Cardiac muscle cell (in vitro differentiated cells and primary cell): Measurements from ENCODE around the gene COG2. TPM values are rescaled to one million over a fixed set of nuclear protein-coding genes. Genes with fewer than 3 reads are reported as not detected.

Experiments
- DNase-seq, 2 donors: peaks; one replicate each; pipeline versions ENCODE4 v3.0.0 to v3.0.0-alpha.2; 2010 to 2017; ENCODE audit warnings: low read depth in 1 of 2, low spot score in 1 of 2
- H3K27ac ChIP-seq: fragments of 200-600 bp; sonication (generic); 2 replicates; pipeline ENCODE4 v1.5.1; 2016
- H3K27me3 ChIP-seq: fragments of 200-600 bp; sonication (generic); 2 replicates; pipeline ENCODE4 v1.6.0; 2016; ENCODE audit warnings: control low read depth
- H3K36me3 ChIP-seq: fragments of 200-600 bp; sonication (generic); 2 replicates; pipeline ENCODE4 v1.5.1; 2016; ENCODE audit warnings: control low read depth
- H3K4me1 ChIP-seq: fragments of 200-600 bp; sonication (generic); 2 replicates; pipeline ENCODE4 v1.8.1; 2017; ENCODE audit warnings: low read depth, mild to moderate bottlenecking, mixed run types
- H3K4me3 ChIP-seq: fragments of 200-600 bp; sonication (generic); 2 replicates; pipeline ENCODE4 v1.5.1; 2016; ENCODE audit warnings: mild to moderate bottlenecking
- H3K9me3 ChIP-seq: fragments of 200-600 bp; sonication (generic); 2 replicates; pipeline ENCODE4 v1.5.1; 2017; ENCODE audit warnings: low read depth, mild to moderate bottlenecking, control low read depth
- CTCF ChIP-seq: IDR thresholded peaks from 2 replicates; pipeline ENCODE4 v1.5.1; 2012; ENCODE audit warnings: low read depth, mild to moderate bottlenecking, low read length
- polyA plus RNA-seq: library from polyadenylated mRNA; unstranded; fragments of >200 nt; fragmentation: Nextera tagmentation; extraction: Ambion mirVana; gene quantifications from 2 replicates; pipeline ENCODE4 v1.2.1, GENCODE V29; 2016
- total RNA-seq: library from RNA; depleted of rRNA; stranded (reverse); fragments of >200 nt; gene quantifications from 2 replicates; pipeline ENCODE4 v1.2.3, GENCODE V29; 2016

Gene COG2
- total and polyA plus RNA-seq, 2 experiments from 2014 or later, result 23.2 to 27.4 TPM

DNA sequence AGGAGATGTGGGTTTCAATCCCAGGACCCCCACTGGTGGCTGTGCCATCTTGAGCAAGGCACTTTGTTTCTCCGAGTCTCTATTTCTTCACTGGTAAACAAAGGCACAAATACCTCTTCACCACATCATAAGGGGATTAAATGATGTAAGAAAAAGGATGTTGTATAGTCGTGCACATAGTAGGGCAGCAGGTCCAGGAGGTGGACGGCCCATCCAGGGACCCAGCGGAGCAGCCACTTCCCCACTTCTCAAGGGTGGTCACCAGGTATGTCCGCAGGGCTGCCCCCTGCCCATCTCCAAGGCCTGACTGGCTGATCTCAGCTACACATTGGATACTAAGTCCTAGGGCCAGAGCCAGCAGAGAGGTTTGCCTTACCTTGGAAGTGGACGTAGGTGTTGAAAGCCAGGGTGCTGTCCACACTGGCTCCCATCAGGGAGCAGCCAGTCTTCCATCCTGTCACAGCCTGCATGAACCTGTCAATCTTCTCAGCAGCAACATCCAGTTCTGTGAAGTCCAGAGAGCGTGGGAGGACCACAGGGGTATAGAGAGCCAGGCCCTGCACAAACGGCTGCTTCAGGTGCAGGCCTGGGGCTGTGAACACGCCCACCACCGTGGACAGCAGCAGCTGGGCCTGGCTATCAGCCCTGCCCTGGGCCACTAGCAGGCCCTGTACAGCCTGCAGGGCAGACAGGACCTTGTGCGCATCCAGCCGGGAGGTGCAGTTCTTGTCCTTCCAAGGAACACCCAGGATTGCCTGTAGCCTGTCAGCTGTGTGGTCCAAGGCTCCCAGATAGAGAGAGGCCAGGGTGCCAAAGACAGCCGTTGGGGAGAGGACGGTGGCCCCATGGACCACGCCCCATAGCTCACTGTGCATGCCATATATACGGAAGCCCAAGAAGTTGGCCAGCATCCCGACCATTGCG lies 67.6 kb downstream of the COG2 start:
- peak in 1 of 2 donors; percentile 28 for DNase-seq
- Histone ChIP-seq H3K4me1 (peaks cover 17% of the 10 kb centered on the region), H3K27ac (no peak overlapping the region), H3K4me3 (no peak overlapping the region), H3K27me3 (no peaks in the 10 kb centered on the region), H3K36me3 (no peaks in the 10 kb centered on the region), H3K9me3 (no peaks in the 10 kb centered on the region)
- TF ChIP-seq CTCF, result no peak

- H3K27ac ChIP-seq, result no peak overlapping the region
- no peaks in the 10 kb centered on the region for H3K27me3 ChIP-seq
- DNase-seq, result no peak
- H3K4me3 ChIP-seq, result no peak overlapping the region
- TF ChIP-seq CTCF, result no peak
- no peaks in the 10 kb centered on the region for H3K36me3 ChIP-seq
- H3K9me3 ChIP-seq, result no peaks in the 10 kb centered on the region
- H3K4me1 ChIP-seq, result peaks cover 17% of the 10 kb centered on the region
These were observed 68.2 kb downstream of the COG2 start for GRCh38 chr1:230710543-230710904.

- H3K4me1 ChIP-seq, result peaks cover 17% of the 10 kb centered on the region
- no peaks in the 10 kb centered on the region for H3K36me3 ChIP-seq
- no peaks in the 10 kb centered on the region for H3K27me3 ChIP-seq
- peak in 1 of 2 donors; percentile 10 for DNase-seq
- H3K4me3 ChIP-seq, result no peak overlapping the region
- no peaks in the 10 kb centered on the region for H3K9me3 ChIP-seq
- no peak overlapping the region for H3K27ac ChIP-seq
- TF ChIP-seq CTCF, result no peak
These were observed 69.0 kb downstream of the COG2 start for GRCh38 chr1:230711245-230711644.

- Histone ChIP-seq H3K4me1 (peaks cover 17% of the 10 kb centered on the region), H3K27ac (no peak overlapping the region), H3K36me3 (no peaks in the 10 kb centered on the region), H3K27me3 (no peaks in the 10 kb centered on the region), H3K4me3 (no peak overlapping the region), H3K9me3 (no peaks in the 10 kb centered on the region)
- no peak for DNase-seq
- no peak for TF ChIP-seq CTCF
These were observed 70.2 kb downstream of the COG2 start for GRCh38 chr1:230712470-230712942.

DNA sequence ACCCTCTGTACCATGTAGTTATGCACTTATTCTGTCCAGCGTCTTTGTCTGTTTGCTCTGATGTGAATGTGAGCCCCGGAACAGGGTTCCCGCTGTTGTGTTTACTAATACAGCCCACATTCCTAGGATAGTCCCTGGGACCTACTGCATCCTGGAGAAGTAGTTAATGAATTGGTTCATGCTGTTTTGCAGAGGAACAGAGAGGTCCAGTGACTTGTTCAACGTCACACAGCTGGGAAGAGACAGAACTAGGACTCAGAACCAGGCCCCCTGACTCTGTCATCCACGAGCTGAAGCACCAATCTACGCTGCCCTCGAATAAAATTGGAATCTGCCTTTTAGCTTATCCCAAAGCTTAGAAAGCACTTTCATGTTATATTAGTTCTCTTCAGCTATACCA lies 70.9 kb downstream of the COG2 start:
- no peak overlapping the region for H3K27ac ChIP-seq
- DNase-seq, result no peak
- no peak overlapping the region for H3K4me3 ChIP-seq
- peaks cover 17% of the 10 kb centered on the region for H3K4me1 ChIP-seq
- no peak for TF ChIP-seq CTCF
- no peaks in the 10 kb centered on the region for H3K9me3 ChIP-seq
- no peaks in the 10 kb centered on the region for H3K27me3 ChIP-seq
- no peaks in the 10 kb centered on the region for H3K36me3 ChIP-seq
